ENCODE results near the gene GATD1. TPM values are rescaled to one million over a fixed set of nuclear protein-coding genes. Genes with fewer than 3 reads are reported as not detected.
A peak's percentile ranks its signal among the peaks of the same experiment; 100 is the strongest.

Gene GATD1
- total RNA-seq, 3 donors from 2014 or later, result 48.3 to 49.8 (median 49.7) TPM

DNA sequence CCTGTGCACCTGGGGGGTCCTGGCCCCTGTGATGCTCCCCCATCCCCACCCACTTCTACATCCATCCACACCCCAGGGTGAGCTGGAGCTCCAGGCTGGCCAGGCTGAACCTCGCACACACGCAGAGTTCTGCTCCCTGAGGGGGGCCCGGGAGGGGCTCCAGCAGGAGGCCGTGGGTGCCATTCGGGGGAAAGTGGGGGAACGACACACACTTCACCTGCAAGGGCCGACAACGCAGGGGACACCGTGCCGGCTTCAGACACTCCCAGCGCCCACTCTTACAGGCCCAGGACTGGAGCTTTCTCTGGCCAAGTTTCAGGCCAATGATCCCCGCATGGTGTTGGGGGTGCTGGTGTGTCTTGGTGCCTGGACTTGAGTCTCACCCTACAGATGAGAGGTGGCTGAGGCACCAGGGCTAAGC is 50.0 kb downstream of the GATD1 start:
- Mint-ChIP-seq H3K4me3 (no peak overlapping the region), H3K27me3 (ENCODE audit: low read depth) (peaks cover 3% of the 10 kb centered on the region), H3K36me3 (ENCODE audit: insufficient read depth) (no peaks in the 10 kb centered on the region), H3K4me1 (ENCODE audit: low read depth) (peaks cover 9% of the 10 kb centered on the region), H3K9me3 (no peaks in the 10 kb centered on the region)
- no peak for ATAC-seq
- DNase-seq, result no peak

DNA sequence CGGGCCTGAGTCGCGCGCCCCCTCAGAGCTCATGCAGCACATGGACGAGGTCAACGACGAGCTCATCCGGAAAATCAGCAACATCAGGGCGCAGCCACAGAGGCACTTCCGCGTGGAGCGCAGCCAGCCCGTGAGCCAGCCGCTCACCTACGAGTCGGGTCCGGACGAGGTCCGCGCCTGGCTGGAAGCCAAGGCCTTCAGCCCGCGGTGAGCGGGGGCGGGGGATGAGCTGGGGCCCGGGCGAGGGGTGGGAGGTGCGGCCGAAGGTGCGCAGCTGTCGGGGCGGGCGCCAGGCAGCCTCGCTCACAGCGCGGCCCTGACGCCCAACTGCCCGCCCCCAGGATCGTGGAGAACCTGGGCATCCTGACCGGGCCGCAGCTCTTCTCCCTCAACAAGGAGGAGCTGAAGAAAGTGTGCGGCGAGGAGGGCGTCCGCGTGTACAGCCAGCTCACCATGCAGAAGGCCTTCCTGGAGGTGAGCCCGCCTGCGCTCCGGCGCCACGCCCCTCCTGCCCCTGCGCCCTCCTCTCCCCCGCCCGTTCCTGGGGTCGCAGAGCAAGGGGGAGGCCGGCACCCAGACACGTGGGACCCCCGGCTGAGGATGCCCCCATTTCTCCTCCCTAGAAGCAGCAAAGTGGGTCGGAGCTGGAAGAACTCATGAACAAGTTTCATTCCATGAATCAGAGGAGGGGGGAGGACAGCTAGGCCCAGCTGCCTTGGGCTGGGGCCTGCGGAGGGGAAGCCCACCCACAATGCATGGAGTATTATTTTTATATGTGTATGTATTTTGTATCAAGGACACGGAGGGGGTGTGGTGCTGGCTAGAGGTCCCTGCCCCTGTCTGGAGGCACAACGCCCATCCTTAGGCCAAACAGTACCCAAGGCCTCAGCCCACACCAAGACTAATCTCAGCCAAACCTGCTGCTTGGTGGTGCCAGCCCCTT is 50.7 kb downstream of the GATD1 start:
- ATAC-seq (peak; percentile 44 to 52), DNase-seq (peak; percentile 46)
- peak overlapping the region; percentile 48 for H3K4me3 Mint-ChIP-seq
- H3K4me1 Mint-ChIP-seq (ENCODE audit: low read depth), result peaks cover 12% of the 10 kb centered on the region
- H3K9me3 Mint-ChIP-seq, result no peaks in the 10 kb centered on the region
- H3K27me3 Mint-ChIP-seq (ENCODE audit: low read depth), result peaks cover 3% of the 10 kb centered on the region
- H3K36me3 Mint-ChIP-seq (ENCODE audit: insufficient read depth), result no peaks in the 10 kb centered on the region

DNA sequence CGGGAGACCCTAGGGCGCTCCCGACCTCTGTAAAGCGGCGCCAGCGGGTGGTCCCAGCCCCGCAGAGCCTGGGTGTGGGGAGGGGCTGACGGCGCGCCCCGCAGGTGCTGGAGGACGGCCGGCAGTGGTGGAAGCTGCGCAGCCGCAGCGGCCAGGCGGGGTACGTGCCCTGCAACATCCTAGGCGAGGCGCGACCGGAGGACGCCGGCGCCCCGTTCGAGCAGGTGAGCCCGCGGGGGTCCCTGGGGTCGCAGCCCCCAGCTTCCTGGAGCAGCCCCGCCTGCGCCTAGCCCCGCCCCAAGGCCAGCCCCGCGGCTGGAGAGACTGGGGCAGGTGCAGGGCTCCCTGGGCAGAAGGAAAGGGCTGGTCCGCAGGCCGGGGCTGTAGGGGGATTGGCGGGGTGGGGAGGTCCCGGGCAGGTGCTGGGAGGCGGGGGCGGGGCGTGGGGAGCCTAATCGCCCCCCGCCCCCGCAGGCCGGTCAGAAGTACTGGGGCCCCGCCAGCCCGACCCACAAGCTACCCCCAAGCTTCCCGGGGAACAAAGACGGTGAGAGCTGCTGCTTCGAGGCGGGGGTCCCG is 51.6 kb downstream of the GATD1 start:
- ATAC-seq, result no peak
- Mint-ChIP-seq H3K4me1 (ENCODE audit: low read depth) (peaks cover 16% of the 10 kb centered on the region), H3K9me3 (no peaks in the 10 kb centered on the region), H3K36me3 (ENCODE audit: insufficient read depth) (no peaks in the 10 kb centered on the region), H3K27me3 (ENCODE audit: low read depth) (peaks cover 6% of the 10 kb centered on the region), H3K4me3 (no peak overlapping the region)
- no peak for DNase-seq

DNA sequence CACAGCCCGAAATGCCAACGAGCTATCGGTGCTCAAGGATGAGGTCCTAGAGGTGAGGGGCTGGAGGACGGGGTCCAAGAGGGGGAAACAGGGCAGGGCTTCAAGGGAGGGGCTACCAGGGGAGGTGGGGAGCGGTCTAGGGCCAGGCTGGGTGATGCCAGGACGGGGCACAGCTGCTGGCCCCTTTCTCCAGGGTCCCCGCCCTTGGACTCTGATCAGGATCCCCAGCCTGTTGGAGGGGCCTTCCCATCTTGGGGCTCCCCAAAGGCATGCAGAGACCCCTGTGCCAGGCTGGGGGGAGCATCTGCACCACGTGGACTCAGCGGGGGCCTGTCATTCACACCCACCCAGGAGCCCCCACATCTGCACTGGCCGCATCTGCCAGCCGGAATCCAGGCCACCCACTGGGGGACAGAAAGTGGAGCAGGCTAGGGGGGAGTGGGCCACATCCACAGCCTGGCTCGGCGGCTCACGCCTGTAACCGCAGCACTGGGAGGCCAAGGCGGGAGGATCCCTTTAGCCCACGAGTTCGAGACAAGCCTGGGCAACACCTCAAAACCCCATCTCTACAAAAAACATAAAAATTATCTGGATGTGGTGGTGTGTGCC is 52.4 kb downstream of the GATD1 start:
- ATAC-seq, result no peak
- no peaks in the 10 kb centered on the region for H3K36me3 Mint-ChIP-seq (ENCODE audit: insufficient read depth)

DNA sequence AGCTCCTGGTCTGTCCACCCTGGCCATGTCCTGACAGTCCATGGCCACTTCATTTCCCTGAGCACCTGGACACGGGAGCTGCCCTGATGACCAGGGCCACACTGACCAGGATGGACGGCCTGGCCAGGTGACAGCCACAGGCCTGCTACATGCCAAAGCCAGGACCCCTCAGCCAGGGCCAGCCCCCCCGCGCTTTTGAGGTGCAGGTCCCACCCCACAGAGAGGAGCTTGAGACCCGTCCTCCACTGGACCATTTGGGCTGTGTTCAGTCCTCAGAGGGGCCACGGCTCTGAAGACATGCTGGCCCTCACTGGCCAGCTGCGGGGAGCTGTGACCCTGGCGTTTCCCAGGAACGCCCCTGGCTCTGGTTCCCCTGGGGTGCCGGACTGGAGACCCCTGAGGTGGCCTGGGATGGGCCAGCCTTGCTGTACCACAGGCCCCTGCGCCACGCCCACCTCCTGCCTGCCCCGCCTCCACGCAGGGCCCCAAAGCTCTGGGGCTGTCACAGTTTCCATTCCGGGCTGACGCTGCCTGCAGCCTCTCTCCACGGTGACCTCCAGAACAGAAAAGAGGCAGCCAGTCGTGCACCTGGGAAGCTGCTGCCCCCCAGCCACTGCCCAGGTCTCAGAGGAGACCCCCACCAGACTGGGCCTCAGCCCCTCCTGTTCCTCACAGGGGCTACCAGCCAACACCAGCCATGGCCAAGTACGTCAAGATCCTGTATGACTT is 53.1 kb downstream of the GATD1 start:
- no peaks in the 10 kb centered on the region for H3K9me3 Mint-ChIP-seq
- DNase-seq, result no peak

More for the DNA sequence above, 52.4 kb downstream of the GATD1 start:
- H3K27me3 Mint-ChIP-seq (ENCODE audit: low read depth), result peaks cover 7% of the 10 kb centered on the region
- DNase-seq, result no peak
- H3K9me3 Mint-ChIP-seq, result no peaks in the 10 kb centered on the region
- H3K4me3 Mint-ChIP-seq, result peak overlapping the region; percentile 58
- H3K4me1 Mint-ChIP-seq (ENCODE audit: low read depth), result peaks cover 16% of the 10 kb centered on the region

DNA sequence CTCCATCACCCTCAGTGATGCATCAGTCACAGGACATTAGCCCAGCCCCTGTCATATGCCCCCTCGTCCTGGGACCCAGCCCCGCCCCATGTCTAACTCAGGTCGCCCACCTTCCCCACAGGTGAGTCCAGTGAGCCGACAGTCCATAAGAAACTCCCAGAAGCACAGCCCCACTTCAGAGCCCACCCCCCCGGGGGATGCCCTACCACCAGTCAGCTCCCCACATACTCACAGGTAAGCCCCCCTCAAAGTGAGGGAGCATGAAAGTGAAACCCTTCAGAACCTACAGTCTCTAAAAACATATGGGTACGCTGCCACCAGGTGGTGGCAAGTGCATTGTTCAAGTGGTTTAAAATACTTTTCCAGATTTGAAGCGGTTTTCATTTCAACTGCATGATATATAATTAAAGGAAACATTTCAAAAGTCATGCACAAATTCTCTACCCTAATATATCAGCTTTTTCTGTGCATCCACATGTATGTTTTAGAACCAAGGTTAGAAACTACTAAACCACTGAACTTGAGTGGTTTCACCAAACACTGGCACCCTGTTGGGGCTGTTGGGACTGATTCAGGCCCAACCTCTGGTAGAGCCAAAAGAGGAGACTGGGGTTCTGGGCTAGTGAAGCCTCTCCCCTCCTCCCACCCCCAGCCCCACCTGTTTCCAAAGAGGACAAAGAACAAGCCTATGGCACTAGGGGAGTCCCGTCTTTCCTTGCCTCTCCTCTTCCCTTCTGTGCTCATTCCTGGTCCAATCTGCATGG is 54.0 kb downstream of the GATD1 start:
- no peaks in the 10 kb centered on the region for H3K9me3 Mint-ChIP-seq
- H3K4me3 Mint-ChIP-seq, result peak overlapping the region; percentile 65
- no peaks in the 10 kb centered on the region for H3K36me3 Mint-ChIP-seq (ENCODE audit: insufficient read depth)
- H3K4me1 Mint-ChIP-seq (ENCODE audit: low read depth), result peaks cover 16% of the 10 kb centered on the region
- ATAC-seq, result peak in 1 of 2 donors; percentile 25
- peak; percentile 38 for DNase-seq
- H3K27me3 Mint-ChIP-seq (ENCODE audit: low read depth), result peaks cover 8% of the 10 kb centered on the region

More for the DNA sequence above, 53.1 kb downstream of the GATD1 start:
- Mint-ChIP-seq H3K4me3 (no peak overlapping the region), H3K4me1 (ENCODE audit: low read depth) (peaks cover 16% of the 10 kb centered on the region), H3K27me3 (ENCODE audit: low read depth) (peaks cover 8% of the 10 kb centered on the region), H3K36me3 (ENCODE audit: insufficient read depth) (no peaks in the 10 kb centered on the region)
- ATAC-seq, result no peak

DNA sequence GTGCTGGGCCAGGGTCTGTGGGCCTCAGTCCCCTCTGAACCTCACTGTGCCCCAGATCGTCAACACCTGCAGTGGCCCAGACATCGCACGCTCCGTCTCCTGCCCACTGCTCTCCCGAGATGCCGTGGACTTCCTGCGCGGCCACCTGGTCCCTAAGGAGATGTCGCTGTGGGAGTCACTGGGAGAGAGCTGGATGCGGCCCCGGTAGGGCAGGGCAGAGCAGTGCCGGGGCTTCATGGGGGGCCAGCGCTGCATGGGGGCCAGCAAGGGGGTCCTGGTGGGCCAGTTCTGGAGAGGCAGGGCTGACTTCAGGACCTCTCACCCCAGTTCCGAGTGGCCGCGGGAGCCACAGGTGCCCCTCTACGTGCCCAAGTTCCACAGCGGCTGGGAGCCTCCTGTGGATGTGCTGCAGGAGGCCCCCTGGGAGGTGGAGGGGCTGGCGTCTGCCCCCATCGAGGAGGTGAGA is 54.9 kb downstream of the GATD1 start:
- H3K9me3 Mint-ChIP-seq, result no peaks in the 10 kb centered on the region
- ATAC-seq (no peak), DNase-seq (no peak)
- no peak overlapping the region for H3K4me3 Mint-ChIP-seq
- no peaks in the 10 kb centered on the region for H3K36me3 Mint-ChIP-seq (ENCODE audit: insufficient read depth)
- H3K27me3 Mint-ChIP-seq (ENCODE audit: low read depth), result peaks cover 8% of the 10 kb centered on the region
- peaks cover 16% of the 10 kb centered on the region for H3K4me1 Mint-ChIP-seq (ENCODE audit: low read depth)

DNA sequence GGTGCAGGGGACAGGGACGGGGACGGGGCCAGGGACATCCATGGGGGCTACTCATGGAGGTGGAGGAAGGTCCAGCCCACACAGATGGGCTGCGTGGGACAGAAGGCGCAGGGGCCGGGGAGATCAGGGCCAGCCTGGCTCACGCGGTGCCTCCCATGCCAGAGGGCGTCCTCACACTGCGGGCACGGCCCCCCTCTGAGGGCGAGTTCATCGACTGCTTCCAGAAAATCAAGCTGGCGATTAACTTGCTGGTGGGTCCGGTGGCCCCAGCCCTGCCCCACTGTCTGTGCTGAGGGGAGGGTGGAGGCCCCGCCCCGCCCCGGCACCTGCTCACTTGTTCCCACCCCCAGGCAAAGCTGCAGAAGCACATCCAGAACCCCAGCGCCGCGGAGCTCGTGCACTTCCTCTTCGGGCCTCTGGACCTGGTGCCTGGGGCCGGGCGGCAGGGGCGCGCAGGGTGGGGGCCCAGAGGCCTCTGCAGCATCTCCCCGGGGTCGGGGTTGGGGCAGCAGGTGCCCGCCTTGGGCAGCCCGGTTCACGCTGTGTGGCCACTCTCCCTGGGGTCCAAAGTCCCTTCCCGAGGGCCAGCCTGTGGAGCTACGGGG is 55.4 kb downstream of the GATD1 start:
- ATAC-seq (peak; percentile 26 to 42), DNase-seq (peak; percentile 43)
- Mint-ChIP-seq H3K9me3 (no peaks in the 10 kb centered on the region), H3K27me3 (ENCODE audit: low read depth) (peaks cover 8% of the 10 kb centered on the region), H3K36me3 (ENCODE audit: insufficient read depth) (no peaks in the 10 kb centered on the region), H3K4me1 (ENCODE audit: low read depth) (peaks cover 16% of the 10 kb centered on the region), H3K4me3 (peak overlapping the region; percentile 29)

DNA sequence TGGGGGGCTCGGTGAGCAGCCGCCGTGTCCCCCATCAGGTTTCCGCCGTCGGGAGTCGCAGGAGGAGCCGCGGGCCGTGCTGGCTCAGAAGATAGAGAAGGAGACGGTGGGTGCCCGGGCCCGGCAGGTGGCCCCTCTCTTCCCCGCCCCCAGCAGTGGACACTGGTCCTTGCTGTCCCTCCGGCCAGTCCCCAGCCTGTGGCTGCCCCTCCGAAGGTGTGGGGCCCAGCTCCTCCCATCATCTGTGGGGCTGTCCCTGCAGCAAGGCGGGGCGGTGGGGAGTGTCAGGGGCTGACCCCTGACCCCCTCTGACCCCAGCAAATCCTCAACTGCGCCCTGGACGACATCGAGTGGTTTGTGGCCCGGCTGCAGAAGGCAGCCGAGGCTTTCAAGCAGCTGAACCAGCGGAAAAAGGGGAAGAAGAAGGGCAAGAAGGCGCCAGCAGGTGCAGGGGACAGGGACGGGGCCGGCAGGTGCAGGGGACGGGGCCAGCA is 56.0 kb downstream of the GATD1 start:
- Mint-ChIP-seq H3K9me3 (no peaks in the 10 kb centered on the region), H3K4me3 (peak overlapping the region; percentile 29), H3K36me3 (ENCODE audit: insufficient read depth) (no peaks in the 10 kb centered on the region), H3K4me1 (ENCODE audit: low read depth) (peaks cover 14% of the 10 kb centered on the region), H3K27me3 (ENCODE audit: low read depth) (peaks cover 8% of the 10 kb centered on the region)
- ATAC-seq, result no peak
- no peak for DNase-seq

DNA sequence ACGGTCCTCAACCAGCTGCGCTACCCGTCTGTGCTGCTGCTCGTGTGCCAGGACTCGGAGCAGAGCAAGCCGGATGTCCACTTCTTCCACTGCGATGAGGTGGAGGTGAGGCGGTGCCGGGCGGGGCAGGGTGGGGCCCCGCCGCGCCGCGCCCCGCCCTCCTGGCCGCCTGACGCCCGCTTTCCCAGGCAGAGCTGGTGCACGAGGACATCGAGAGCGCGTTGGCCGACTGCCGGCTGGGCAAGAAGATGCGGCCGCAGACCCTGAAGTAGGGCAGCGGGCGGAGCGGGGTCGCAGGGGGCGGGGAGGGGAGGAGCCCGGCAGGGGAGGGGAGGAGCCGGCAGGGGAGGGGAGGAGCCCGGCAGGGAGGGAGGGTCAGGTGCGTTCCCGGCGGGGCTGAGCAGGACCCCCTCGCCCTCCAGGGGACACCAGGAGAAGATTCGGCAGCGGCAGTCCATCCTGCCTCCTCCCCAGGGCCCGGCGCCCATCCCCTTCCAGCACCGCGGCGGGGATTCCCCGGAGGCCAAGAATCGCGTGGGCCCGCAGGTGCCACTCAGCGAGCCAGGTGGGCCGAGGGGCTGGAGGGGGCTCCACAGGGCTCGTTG is 56.5 kb downstream of the GATD1 start:
- H3K4me3 Mint-ChIP-seq, result peak overlapping the region; percentile 21
- H3K9me3 Mint-ChIP-seq, result no peaks in the 10 kb centered on the region

DNA sequence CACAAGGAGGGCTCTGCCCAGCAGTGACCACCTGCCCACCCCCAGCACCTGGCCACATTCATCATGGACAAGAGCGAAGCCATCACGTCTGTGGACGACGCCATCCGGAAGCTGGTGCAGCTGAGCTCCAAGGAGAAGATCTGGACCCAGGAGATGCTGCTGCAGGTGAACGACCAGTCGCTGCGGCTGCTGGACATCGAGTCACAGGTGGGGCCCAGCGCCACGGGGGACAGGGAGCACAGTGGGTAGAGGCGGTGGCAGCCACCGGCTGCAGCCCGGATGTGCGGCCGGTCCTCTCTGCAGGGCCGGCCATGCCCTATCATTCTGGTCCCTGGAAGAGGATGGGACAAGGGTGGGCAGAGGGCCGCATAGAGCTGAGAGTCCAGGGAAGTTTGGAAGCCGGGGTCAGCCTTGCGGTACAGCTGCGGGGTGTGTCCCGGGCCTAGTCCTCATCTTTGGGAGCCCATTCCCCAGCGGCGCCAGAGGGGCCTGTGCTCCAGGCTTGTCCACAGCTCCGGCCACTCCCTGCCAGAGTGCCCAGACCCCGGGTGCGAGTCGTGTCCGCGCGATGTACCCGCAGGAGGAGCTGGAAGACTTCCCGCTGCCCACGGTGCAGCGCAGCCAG is 57.2 kb downstream of the GATD1 start:
- DNase-seq (no peak), ATAC-seq (no peak)
- peak overlapping the region; percentile 21 for H3K4me3 Mint-ChIP-seq

More for the DNA sequence above, 56.5 kb downstream of the GATD1 start:
- H3K4me1 Mint-ChIP-seq (ENCODE audit: low read depth), result peaks cover 14% of the 10 kb centered on the region
- DNase-seq (peak; percentile 46), ATAC-seq (peak; percentile 46 to 80)
- H3K27me3 Mint-ChIP-seq (ENCODE audit: low read depth), result peaks cover 8% of the 10 kb centered on the region
- H3K36me3 Mint-ChIP-seq (ENCODE audit: insufficient read depth), result no peaks in the 10 kb centered on the region

DNA sequence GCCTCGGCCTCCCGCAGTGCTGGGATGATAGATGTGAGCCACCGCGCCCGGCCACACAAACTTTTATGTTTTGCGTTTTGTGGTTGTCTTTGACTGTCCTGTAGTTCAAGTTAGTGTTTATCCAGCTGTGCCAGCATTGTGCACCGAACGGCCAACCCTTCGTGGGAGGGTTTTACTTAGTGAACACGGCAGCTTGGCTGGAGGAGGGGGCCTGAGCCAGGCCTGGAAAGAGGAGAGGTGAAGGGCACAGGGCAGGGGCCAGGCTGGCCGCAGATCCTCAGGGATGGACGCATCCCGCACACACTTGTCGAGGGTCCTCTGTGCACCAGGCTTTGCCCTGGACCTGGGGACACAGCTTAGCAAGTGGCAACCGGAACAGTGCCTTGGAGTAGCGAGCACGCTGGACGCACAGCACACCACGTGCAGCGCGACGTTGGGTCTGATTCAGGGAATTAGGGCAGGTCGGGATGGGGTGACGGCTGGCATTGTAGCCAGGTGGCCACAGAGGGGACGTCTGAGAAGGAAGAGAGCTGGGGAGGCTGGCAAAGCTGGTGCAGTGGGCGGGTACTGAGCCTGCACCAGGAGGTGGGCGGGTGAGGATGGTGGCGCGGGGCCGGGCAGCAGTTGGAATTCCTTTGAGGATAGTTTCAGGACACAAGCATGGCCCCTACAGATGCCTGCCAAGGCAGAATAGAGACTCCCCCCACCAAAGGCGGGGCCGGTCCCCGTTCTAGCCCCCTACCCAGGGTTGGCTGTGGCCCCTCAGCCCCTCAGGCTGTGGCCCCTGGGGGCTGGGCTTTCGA is 57.9 kb downstream of the GATD1 start:
- Mint-ChIP-seq H3K27me3 (ENCODE audit: low read depth) (peaks cover 8% of the 10 kb centered on the region), H3K4me3 (no peak overlapping the region), H3K36me3 (ENCODE audit: insufficient read depth) (no peaks in the 10 kb centered on the region), H3K4me1 (ENCODE audit: low read depth) (peaks cover 11% of the 10 kb centered on the region), H3K9me3 (peaks cover 3% of the 10 kb centered on the region)
- ATAC-seq, result no peak
- DNase-seq, result no peak

More for the DNA sequence above, 57.2 kb downstream of the GATD1 start:
- Mint-ChIP-seq H3K27me3 (ENCODE audit: low read depth) (peaks cover 8% of the 10 kb centered on the region), H3K4me1 (ENCODE audit: low read depth) (peaks cover 14% of the 10 kb centered on the region), H3K36me3 (ENCODE audit: insufficient read depth) (no peaks in the 10 kb centered on the region), H3K9me3 (peaks cover 3% of the 10 kb centered on the region)

All from activated T-cell treated with anti-CD3 and anti-CD28 coated beads, Interleukin-2, amount 50 U/mL, for 4 hours (primary cell).